Esophagus muscularis mucosa (tissue), 4 donors: Measurements from ENCODE around the gene ZBTB7C. TPM values are rescaled to one million over a fixed set of nuclear protein-coding genes. Genes with fewer than 3 reads are reported as not detected.

Experiments used
- DNase-seq: peaks from one replicate; pipeline ENCODE4 v3.0.0-alpha.2; 2017; ENCODE audit errors: extremely low spot score
- H3K27ac ChIP-seq, 4 donors: fragments of 200-600 bp; sonication (generic); replicated peaks in 1 of 4; 1 replicate in 3 of 4; 2 replicates in 1 of 4; pipeline ENCODE4 v1.5.1; 2016 to 2019; ENCODE audit warnings: mild to moderate bottlenecking in 1 of 4
- H3K27me3 ChIP-seq, 4 donors: fragments of 200-600 bp; sonication (generic); one replicate each; pipeline versions ENCODE4 v1.5.1 to v1.6.0; 2016 to 2019
- H3K36me3 ChIP-seq, 4 donors: fragments of 200-600 bp; sonication (generic); one replicate each; pipeline ENCODE4 v1.5.1; 2016 to 2019
- H3K4me1 ChIP-seq, 4 donors: fragments of 200-600 bp; sonication (generic); one replicate each; pipeline ENCODE4 v1.5.1; 2016 to 2019
- H3K4me3 ChIP-seq, 4 donors: fragments of 200-600 bp; sonication (generic); 1 replicate in 2 of 4; 2 replicates in 2 of 4; pipeline ENCODE4 v1.5.1; 2016 to 2019; ENCODE audit warnings: mild to moderate bottlenecking in 4 of 4, moderate library complexity in 1 of 4
- H3K9me3 ChIP-seq, 4 donors: fragments of 200-600 bp; sonication (generic); 1 replicate in 3 of 4; 2 replicates in 1 of 4; pipeline ENCODE4 v1.5.1; 2016 to 2019
- CTCF ChIP-seq, 3 experiments: fragments of 200-600 bp in 2 of 3; fragments of 450-650 bp in 1 of 3; sonication (generic) in 2 of 3; IDR thresholded peaks; one replicate each; pipeline ENCODE4 v1.5.1; 2017 to 2019; ENCODE audit warnings: antibody characterized with exemption in 3 of 3, mild to moderate bottlenecking in 2 of 3, moderate library complexity in 1 of 3
- EP300 ChIP-seq: sonication (generic); formaldehyde crosslinking; IDR thresholded peaks from one replicate; pipeline ENCODE4 v1.6.1; 2017; ENCODE audit warnings: antibody characterized with exemption
- POLR2A ChIP-seq: fragments of 450-650 bp; IDR thresholded peaks from one replicate; pipeline ENCODE4 v1.6.1; 2017; ENCODE audit warnings: antibody characterized with exemption, moderate library complexity, mild to moderate bottlenecking, low read depth
- POLR2AphosphoS5 ChIP-seq, 2 donors: sonication (generic); formaldehyde crosslinking; IDR thresholded peaks; one replicate each; pipeline ENCODE4 v1.6.1; 2017; ENCODE audit warnings: antibody characterized with exemption in 2 of 2
- whole genome bisulfite sequencing: methylation state at CpG from one replicate; pipeline ENCODE4 v1.1.5; 2018; 5-methylcytosine and 5-hydroxymethylcytosine counted together
- intact Hi-C: fragments of 100-400 bp; cut with DNase I; formaldehyde crosslinking; loops from one replicate; pipeline ENCODE4 v1.15.1; 2023
- total RNA-seq, 4 donors: library from RNA; depleted of rRNA; stranded (reverse); fragments of >200 nt; gene quantifications; one replicate each; pipeline versions ENCODE4 v1.1.0 to v1.2.1, GENCODE V29; 2016

ZBTB7C gene
- total RNA-seq, 4 donors from 2014 or later = 6.3 to 13.2 (median 9.1) TPM

- TF ChIP-seq EP300 (no peak), CTCF (IDR thresholded peaks at IDR 0.05) (no peak), POLR2AphosphoS5 (IDR thresholded peaks at IDR 0.05) (no peak), POLR2A (no peak)
- Histone ChIP-seq H3K4me3 (no peak overlapping the region), H3K27ac (peak overlapping the region in 3 of 4 donors; percentile 31 to 64 (median 58)), H3K9me3 (no peaks in the 10 kb centered on the region), H3K4me1 (peaks cover 7 to 23% (median 9%) of the 10 kb centered on the region in 4 donors), H3K36me3 (no peaks in the 10 kb centered on the region), H3K27me3 (no peaks in the 10 kb centered on the region)
- 69% methylated on average over 3 of the region's 15 CpGs for WGBS
- intact Hi-C loops = no loop called here
- DNase-seq = no peak
These were observed 335.8 kb downstream of the ZBTB7C start for GRCh38 chr18:48073211-48073930.

GRCh38 chr18:48072428-48073204, 336.6 kb downstream of the ZBTB7C start:
- WGBS = 68% methylated on average over 18 of the region's 18 CpGs
- TF ChIP-seq POLR2A (no peak), POLR2AphosphoS5 (IDR thresholded peaks at IDR 0.05) (no peak), CTCF (IDR thresholded peaks at IDR 0.05) (no peak), EP300 (no peak)
- no peaks in the 10 kb centered on the region for H3K36me3 ChIP-seq
- peak overlapping the region in 3 of 4 donors; percentile 31 to 64 (median 58) for H3K27ac ChIP-seq
- H3K27me3 ChIP-seq = no peaks in the 10 kb centered on the region
- no peaks in the 10 kb centered on the region for H3K9me3 ChIP-seq
- H3K4me1 ChIP-seq = peaks cover 7 to 23% (median 9%) of the 10 kb centered on the region in 4 donors
- no peak for DNase-seq
- no peak overlapping the region for H3K4me3 ChIP-seq
- intact Hi-C loops = no loop called here

GRCh38 chr18:48068916-48069445, 340.2 kb downstream of the ZBTB7C start:
- H3K4me1 ChIP-seq = peaks cover 7 to 18% (median 9%) of the 10 kb centered on the region in 4 donors
- H3K27me3 ChIP-seq = no peaks in the 10 kb centered on the region
- TF ChIP-seq POLR2AphosphoS5 (IDR thresholded peaks at IDR 0.05) (no peak), EP300 (no peak), POLR2A (no peak), CTCF (IDR thresholded peaks at IDR 0.05) (no peak)
- DNase-seq = no peak
- H3K27ac ChIP-seq = no peak overlapping the region
- H3K36me3 ChIP-seq = no peaks in the 10 kb centered on the region
- intact Hi-C loops = no loop called here
- no peak overlapping the region for H3K4me3 ChIP-seq
- 96% methylated on average over 10 of the region's 11 CpGs for WGBS
- H3K9me3 ChIP-seq = no peaks in the 10 kb centered on the region

- no peak for DNase-seq
- Histone ChIP-seq H3K4me3 (no peak overlapping the region), H3K9me3 (no peaks in the 10 kb centered on the region), H3K27me3 (no peaks in the 10 kb centered on the region), H3K4me1 (no peaks in the 10 kb centered on the region), H3K27ac (no peak overlapping the region), H3K36me3 (no peaks in the 10 kb centered on the region)
- WGBS = 75% methylated on average over 4 of the region's 4 CpGs
- TF ChIP-seq EP300 (no peak), POLR2AphosphoS5 (IDR thresholded peaks at IDR 0.05) (no peak), CTCF (IDR thresholded peaks at IDR 0.05) (no peak), POLR2A (no peak)
- intact Hi-C loops = no loop called here
These were observed 342.9 kb downstream of the ZBTB7C start for GRCh38 chr18:48066225-48066652.
